GM10266 (cell line): ENCODE data around the gene NEK2.

Experiments
- DNase-seq: peaks from one replicate; pipeline ENCODE4 v3.0.0; 2012; ENCODE audit errors: extremely low spot score
- TF ChIP-seq, protein P1 (sequence below): IDR thresholded peaks from 2 replicates; pipeline ENCODE4 v1.5.1; 2012; ENCODE audit warnings: mild to moderate bottlenecking, low read depth; ENCODE audit not compliant: control insufficient read depth, insufficient read depth; ENCODE audit errors: missing control alignments

The NEK2 gene

DNA sequence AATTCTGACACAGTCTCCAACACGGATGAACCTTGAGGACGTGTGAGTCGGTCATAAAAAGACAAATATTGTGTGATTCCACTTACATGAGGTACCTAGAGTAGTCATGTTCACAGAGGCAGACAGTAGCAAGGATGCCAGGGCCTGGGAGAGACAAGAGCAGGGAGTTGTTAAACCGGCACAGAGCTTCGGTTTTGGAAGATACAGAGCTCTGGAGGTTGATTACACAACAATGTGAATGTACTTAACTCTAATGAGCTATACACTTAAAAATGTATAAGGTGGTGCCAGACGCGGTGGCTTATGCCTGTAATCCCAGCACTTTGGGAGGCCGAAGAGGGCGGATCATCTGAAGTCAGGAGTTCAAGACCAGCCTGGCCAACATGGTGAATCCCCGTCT lies 37.8 kb upstream of the NEK2 start:
- no peak for DNase-seq

DNA sequence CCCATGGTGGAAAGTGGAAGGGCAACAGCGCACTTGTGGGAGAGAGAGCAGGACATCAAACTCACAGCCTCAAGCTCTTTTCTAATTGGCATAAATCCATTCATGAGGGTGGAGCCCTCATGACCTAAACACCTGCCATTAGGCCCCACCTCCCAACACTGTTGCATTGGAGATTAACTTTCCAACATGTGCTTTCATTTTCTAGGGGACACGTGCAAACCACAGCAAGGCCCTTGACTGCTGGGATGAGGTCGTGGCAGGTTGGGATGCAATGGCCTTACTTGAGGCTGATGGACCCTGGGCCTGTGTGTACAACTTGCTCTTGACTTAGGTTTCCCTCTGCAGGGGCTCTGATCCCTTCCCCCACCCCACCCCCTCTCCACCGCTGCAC lies 35.9 kb upstream of the NEK2 start:
- DNase-seq, result no peak

More for the DNA sequence above, 37.8 kb upstream of the NEK2 start:
- TF ChIP-seq, protein P1, sequence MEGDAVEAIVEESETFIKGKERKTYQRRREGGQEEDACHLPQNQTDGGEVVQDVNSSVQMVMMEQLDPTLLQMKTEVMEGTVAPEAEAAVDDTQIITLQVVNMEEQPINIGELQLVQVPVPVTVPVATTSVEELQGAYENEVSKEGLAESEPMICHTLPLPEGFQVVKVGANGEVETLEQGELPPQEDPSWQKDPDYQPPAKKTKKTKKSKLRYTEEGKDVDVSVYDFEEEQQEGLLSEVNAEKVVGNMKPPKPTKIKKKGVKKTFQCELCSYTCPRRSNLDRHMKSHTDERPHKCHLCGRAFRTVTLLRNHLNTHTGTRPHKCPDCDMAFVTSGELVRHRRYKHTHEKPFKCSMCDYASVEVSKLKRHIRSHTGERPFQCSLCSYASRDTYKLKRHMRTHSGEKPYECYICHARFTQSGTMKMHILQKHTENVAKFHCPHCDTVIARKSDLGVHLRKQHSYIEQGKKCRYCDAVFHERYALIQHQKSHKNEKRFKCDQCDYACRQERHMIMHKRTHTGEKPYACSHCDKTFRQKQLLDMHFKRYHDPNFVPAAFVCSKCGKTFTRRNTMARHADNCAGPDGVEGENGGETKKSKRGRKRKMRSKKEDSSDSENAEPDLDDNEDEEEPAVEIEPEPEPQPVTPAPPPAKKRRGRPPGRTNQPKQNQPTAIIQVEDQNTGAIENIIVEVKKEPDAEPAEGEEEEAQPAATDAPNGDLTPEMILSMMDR, result no peak

DNA sequence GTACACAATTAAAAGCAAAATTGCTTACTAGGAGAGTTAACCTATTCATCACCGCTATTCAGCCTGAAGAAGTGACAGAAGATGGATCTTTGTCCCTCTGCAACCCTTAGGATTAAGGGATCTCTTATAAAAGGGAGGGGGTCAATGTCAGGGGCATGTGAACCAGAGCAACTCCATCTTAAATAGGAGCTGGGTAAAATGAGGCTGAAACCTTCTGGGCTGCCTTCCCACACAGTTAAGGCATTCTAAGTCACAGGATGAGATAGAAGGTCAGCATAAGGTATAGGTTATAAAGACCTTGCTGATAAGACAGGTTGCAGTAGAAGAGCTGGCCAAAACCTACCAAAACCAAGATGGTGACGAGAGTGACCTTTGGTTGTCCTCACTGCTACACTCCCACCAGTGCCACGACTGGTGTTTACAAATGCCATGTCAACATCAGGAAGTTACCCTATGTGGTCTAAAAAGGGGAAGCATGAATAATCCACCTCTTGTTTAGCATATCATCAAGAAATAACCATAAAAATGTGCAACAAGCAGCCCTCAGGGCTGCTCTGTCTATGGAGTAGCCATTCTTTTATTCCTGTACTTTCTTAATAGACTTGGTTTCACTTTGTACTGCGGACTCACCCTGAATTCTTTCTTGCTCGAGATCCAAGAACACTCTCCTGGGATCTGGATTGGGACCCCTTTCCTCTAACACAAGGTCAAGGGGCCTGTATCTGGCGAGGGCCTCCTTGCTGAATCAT lies 35.3 kb upstream of the NEK2 start:
- no peak for DNase-seq
- TF ChIP-seq, protein P1, result no peak

More for the DNA sequence above, 35.9 kb upstream of the NEK2 start:
- TF ChIP-seq, protein P1, result no peak

GRCh38 chr1:211708926-211709325 lies 33.5 kb upstream of the NEK2 start:
- TF ChIP-seq, protein P1, result no peak
- no peak for DNase-seq

DNA sequence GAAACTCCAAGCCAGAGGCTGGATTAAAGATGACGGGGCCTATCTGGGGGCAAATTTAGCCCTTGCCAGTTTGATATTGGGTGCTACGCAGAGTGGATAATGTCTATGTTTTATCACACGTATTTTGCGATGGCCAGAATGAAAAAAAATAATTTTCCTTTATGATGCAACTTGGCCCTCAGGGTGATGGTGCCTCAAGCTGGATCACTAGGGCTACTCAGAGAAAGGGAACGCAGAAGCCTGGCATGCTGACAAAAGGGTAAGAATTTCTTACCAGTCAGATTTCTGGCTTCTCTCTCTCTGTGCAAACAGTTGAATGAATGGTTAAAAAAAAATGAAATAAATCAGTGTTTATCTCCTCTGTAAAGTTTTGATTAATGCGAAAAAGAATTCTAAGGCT lies 32.6 kb upstream of the NEK2 start:
- TF ChIP-seq, protein P1, result no peak

DNA sequence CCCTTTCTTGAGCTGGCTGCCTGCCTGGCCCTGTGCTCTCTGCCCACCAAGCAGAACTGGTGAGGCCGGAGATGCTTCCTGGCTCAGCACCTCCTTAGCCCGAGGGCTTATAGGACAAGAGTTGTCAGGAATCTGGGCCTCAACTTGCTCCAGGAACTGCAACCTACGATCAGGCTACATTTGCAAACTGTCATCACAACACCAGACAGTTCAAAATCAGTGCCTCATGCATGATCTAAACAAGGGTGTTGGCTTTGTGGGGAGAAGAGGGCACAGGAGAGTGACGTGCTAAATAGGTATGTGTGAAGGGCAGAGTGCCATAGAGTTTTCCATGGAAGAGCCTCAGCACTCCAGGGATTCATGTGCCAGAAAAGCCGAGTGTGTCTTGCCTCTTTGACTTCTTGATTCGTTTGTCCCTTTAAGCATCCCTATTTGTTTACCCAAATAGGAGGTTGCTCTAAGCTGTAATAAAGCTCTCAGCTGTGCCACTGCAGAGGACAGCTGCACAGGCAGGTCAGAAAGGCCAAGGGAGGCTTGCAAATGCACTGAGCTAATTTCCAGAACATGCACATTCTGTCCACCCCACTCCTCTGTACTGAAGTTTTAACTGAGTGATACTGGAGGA lies 30.2 kb upstream of the NEK2 start:
- TF ChIP-seq, protein P1, result no peak
- DNase-seq, result no peak

More for the DNA sequence above, 32.6 kb upstream of the NEK2 start:
- DNase-seq, result no peak

- DNase-seq, result no peak
- TF ChIP-seq, protein P1, result no peak
Measured at GRCh38 chr1:211704543-211704942, 29.1 kb upstream of the NEK2 start.
